ENCODE results near the gene P2RX4.
"Not testable (repeated sequence)": the region's sequence is repeated elsewhere in the genome, so short reads cannot be mapped to it uniquely, and the experiment has no call there.

Gene P2RX4

DNA sequence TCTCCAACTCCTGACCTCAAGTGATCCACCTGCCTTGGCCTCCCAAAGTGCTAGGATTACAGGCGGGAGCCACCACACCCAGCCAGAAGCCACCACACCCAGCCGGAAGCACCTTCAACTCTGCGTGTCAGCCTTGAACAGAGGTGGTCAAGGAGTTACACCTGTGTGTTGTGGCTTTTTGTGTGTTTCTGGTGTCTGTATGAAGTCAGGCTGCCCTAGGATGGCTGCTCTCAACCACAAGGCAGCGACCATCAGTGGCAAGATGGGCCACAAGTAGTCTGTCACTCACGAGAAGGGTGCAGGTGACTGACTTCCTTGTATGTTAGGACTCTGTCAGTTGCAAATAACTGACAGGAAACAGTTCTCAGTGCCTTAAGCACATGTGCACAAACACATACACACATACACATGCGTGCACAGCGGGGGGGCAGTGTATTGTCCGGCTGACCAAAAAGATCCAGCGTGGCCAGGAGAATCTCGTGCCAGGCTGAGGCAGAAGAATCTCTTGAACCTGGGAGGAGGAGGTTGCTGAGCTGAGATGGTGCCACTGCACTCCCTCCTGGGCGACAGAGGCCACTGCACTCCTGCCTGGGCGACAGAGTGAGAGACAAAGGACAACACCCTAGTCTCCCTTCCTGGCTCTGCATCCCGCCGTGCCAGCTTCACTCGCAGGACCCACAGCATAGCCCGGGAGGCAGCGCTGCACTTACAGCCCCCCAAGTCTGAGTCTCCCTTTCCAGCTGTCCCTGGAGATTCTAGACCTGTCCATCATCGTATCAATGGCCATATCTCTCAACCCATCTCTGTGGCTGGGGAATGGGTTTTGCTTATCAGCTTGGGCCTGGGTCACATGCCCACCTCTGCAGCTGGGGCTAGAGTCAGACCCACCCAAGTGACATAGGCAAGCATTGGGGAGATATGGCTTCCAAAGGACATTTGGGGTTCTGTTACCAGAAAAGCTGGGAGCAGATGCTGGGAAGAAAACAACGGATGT lies 13.7 kb downstream of the P2RX4 start:
- TF ChIP-seq, protein P1, sequence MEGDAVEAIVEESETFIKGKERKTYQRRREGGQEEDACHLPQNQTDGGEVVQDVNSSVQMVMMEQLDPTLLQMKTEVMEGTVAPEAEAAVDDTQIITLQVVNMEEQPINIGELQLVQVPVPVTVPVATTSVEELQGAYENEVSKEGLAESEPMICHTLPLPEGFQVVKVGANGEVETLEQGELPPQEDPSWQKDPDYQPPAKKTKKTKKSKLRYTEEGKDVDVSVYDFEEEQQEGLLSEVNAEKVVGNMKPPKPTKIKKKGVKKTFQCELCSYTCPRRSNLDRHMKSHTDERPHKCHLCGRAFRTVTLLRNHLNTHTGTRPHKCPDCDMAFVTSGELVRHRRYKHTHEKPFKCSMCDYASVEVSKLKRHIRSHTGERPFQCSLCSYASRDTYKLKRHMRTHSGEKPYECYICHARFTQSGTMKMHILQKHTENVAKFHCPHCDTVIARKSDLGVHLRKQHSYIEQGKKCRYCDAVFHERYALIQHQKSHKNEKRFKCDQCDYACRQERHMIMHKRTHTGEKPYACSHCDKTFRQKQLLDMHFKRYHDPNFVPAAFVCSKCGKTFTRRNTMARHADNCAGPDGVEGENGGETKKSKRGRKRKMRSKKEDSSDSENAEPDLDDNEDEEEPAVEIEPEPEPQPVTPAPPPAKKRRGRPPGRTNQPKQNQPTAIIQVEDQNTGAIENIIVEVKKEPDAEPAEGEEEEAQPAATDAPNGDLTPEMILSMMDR (IDR thresholded peaks at IDR 0.05; ENCODE audit: extremely low read depth, missing control alignments): peak; percentile 25
- peak; percentile 42 for DNase-seq (ENCODE audit: low spot score)

DNA sequence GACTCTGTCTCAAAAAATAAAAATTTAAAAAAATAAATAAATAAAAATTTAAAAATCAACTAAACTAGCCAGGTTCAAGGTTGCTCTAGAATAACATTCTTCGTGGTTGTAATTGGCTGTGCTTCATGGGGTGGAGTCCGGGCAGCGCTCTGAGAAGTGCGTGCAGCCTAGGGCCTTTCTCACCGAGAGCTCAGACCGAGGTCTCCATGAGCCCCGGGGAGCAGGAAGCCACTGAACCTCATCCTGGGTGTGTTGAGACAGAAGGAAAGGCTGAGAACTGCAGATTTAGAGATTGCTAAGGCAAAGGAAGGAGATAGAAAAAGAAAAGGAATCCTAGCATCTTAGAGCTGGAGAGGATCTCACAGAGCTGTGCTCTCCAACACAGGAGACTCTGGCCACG lies 14.7 kb downstream of the P2RX4 start:
- TF ChIP-seq, protein P1 (IDR thresholded peaks at IDR 0.05; ENCODE audit: extremely low read depth, missing control alignments): no peak
- DNase-seq (ENCODE audit: low spot score): no peak

DNA sequence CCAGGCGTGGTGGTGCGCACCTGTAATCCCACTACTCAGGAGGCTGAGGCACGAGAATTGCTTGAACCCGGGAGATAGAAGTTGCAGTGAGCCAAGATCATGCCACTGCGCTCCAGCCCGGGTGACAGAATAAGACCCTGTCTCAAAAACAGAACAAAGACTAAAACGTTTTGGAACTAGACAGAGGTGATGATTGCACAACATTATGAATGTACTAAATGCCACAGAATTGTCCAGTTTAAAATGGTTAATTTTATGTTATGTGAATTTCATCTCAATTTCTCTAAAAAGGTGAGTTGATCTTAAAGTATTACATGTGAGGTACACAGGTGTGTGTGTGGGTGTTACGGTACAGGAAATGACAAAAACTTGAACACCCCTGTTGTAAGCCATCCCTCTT lies 16.5 kb downstream of the P2RX4 start:
- DNase-seq (ENCODE audit: low spot score): no peak
- TF ChIP-seq, protein P1 (IDR thresholded peaks at IDR 0.05; ENCODE audit: extremely low read depth, missing control alignments): no peak

DNA sequence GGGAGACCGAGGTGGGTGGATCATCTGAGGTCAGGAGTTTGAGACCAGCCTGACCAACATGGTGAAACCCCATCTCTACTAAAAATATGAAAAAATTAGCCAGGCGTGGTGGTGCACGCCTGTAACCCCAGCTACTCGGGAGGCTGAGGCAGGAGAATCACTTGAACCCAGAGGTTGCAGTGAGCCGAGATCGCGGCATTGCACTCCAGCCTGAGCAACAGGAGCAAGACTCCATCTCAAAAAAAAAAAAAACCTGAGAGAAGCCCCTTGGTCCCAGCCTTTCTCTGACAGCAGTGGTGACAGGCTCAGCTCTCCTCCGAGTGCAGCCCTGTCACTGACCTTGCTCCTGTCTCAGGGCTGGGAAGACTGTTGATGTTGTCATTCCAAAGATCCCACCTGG lies 16.9 kb downstream of the P2RX4 start:
- not testable (repeated sequence) for DNase-seq (ENCODE audit: low spot score)

DNA sequence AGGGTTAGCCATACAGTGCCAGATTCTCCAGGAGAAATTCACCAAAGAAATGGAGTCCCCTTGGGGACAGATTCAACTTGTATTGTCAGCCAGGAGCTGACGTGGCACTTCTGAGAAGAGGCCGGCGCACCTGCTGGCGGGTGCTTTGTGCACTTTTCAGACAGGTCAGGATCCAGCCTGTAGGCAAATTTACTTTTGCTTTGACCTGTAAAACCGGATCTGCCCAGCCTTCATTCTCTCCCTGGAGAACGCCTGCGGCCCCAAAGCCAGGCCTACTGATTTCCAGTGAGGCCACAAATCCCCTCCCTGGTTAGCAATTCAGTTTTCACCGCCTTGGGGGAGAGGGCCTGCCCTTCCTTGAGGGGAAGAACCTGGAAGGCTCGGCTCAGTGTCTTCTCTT lies 17.4 kb downstream of the P2RX4 start:
- peak; percentile 82 for DNase-seq (ENCODE audit: low spot score)
- TF ChIP-seq, protein P1 (IDR thresholded peaks at IDR 0.05; ENCODE audit: extremely low read depth, missing control alignments): no peak

DNA sequence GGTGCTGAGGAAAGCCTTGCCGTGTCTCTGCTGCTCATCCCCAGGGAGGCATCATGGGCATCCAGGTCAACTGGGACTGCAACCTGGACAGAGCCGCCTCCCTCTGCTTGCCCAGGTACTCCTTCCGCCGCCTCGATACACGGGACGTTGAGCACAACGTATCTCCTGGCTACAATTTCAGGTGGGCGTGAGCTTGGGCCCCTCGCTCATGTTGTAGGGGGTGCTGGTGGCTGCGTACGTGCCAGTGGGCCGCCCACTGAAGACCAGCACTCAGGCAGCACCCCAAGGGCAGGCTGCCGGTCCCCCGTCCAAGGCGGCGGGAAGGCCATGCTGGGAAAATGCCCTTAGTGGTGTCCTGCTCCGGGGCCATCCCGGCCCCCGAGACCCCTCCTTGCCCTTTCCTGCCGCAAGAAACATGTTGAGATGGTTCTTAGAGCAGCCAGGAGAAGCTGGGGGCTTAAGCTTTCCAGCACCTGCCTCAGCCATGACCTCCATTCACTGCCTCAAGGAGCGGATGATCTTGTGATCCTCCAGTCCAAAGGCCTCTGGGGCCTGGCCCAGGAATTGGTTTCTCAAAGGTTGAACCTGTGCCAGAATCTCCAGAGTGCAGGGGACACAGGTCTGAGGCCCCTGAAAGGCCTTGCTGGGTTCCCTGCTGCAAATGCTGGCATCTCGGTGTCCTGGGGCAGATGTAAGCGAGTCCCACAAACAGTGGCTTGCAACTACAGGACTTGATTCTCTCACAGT lies 19.2 kb downstream of the P2RX4 start:
- TF ChIP-seq, protein P1 (IDR thresholded peaks at IDR 0.05; ENCODE audit: extremely low read depth, missing control alignments): no peak
- DNase-seq (ENCODE audit: low spot score): no peak

DNA sequence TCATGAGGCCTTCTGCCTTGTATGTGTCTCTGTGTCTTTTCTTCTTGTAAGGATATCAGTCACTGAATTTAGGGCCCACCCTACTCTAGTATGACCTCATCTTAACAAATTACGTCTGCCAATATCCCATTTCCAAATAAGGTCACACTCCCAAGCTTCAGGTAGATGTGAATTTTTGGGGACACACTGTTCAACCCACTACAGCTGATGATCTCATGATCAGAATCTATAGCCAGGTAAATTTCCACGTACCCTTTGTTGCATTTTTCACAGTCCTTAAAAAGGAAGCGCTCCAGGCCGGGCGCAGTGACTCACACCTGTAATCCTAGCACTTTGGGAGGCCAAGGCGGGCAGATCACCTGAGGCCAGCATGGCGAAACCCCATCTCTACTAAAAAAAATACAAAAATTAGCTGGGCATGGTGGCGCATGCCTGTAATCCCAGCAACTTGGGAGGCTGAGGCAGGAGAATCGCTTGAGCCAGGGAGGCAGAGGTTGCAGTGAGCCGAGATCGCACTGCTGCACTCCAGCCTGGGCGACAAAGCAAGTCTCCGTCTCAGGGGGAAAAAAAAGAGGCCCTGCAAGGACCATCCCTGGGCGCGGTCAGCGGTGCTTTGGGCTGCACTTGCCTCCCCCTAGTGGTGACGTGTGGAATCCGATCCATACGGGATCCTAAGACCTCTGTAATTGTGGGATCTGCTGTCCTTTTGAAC lies 20.1 kb downstream of the P2RX4 start:
- peak; percentile 81 for DNase-seq (ENCODE audit: low spot score)

More for the DNA sequence above, 20.1 kb downstream of the P2RX4 start:
- TF ChIP-seq, protein P1 (IDR thresholded peaks at IDR 0.05; ENCODE audit: extremely low read depth, missing control alignments): peak; percentile 52
